Right atrium auricular region (tissue), 2 donors: Measurements from ENCODE around the gene SRRM1. TPM values are rescaled to one million over a fixed set of nuclear protein-coding genes. Genes with fewer than 3 reads are reported as not detected.
"Not testable (repeated sequence)": the region's sequence is repeated elsewhere in the genome, so short reads cannot be mapped to it uniquely, and the experiment has no call there.

Experiments
- DNase-seq: peaks from one replicate; pipeline ENCODE4 v3.0.0-alpha.2; 2019; ENCODE audit warnings: low spot score
- H3K27ac ChIP-seq, 2 donors: fragments of 200-600 bp; sonication (generic); 1 replicate in 1 of 2; 2 replicates in 1 of 2; pipeline ENCODE4 v1.5.1; 2016 to 2019
- H3K27me3 ChIP-seq, 2 donors: fragments of 200-600 bp; sonication (generic); one replicate each; pipeline versions ENCODE4 v1.5.1 to v1.6.0; 2017 to 2019
- H3K36me3 ChIP-seq: fragments of 200-600 bp; sonication (generic); one replicate; pipeline ENCODE4 v1.5.1; 2016
- H3K4me1 ChIP-seq, 2 donors: fragments of 200-600 bp; sonication (generic); one replicate each; pipeline versions ENCODE4 v1.5.1 to v1.6.0; 2017 to 2019
- H3K4me3 ChIP-seq, 2 donors: fragments of 200-600 bp; sonication (generic); 1 replicate in 1 of 2; 2 replicates in 1 of 2; pipeline ENCODE4 v1.5.1; 2017 to 2019; ENCODE audit warnings: mild to moderate bottlenecking in 1 of 2, moderate library complexity in 1 of 2
- H3K9me3 ChIP-seq, 2 donors: fragments of 200-600 bp; sonication (generic); one replicate each; pipeline ENCODE4 v1.5.1; 2019
- CTCF ChIP-seq, 2 donors: fragments of 200-600 bp; sonication (generic); IDR thresholded peaks; one replicate each; pipeline ENCODE4 v1.5.1; 2019; ENCODE audit warnings: antibody characterized with exemption in 2 of 2
- total RNA-seq, 2 donors: library from RNA; depleted of rRNA; stranded (reverse); fragments of >200 nt; gene quantifications; one replicate each; pipeline ENCODE4 v1.1.0, GENCODE V29; 2016

Gene SRRM1
- total RNA-seq, 2 donors from 2014 or later: 49.5 to 50.5 TPM

DNA sequence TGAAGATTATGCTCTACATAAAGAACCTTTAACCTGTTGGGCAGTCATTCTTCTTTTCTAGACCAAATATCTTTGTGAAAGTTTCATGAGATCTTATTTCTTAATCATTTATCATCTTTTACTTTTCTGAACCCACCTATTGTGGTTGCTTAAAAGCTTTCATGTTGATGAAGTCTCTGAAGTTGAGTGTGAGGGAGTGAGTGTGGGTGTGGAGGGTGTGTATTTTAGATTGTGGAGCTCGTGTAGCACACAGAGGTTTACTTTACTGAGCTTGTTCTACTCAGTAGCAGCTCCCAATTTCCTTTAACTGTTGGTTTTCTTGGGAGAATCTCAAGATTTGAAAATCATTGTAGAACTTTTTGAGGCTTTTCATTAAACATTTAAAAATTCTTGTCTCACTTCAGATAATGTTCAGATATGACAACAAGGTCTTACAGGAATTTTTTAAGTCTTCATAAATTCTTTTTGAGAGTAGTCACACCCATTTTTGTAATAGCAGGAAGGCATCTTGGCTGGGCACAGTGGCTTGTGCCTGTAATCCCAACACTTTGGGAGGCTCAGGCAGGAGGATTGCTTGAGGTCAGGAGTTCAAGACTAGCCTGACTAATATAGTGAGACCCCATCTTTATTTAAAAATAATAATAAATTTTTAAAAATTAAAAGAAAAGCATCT is 17.0 kb downstream of the SRRM1 start:
- Histone ChIP-seq H3K27me3 (no peaks in the 10 kb centered on the region), H3K36me3 (peaks cover 89% of the 10 kb centered on the region), H3K9me3 (no peaks in the 10 kb centered on the region), H3K27ac (no peak overlapping the region), H3K4me1 (no peaks in the 10 kb centered on the region), H3K4me3 (no peak overlapping the region)
- TF ChIP-seq CTCF (IDR thresholded peaks at IDR 0.05): no peak
- no peak for DNase-seq

- H3K27me3 ChIP-seq: no peaks in the 10 kb centered on the region
- no peak overlapping the region for H3K27ac ChIP-seq
- TF ChIP-seq CTCF (IDR thresholded peaks at IDR 0.05): no peak
- H3K36me3 ChIP-seq: peaks cover 95% of the 10 kb centered on the region
- no peaks in the 10 kb centered on the region for H3K4me1 ChIP-seq
- no peak overlapping the region for H3K4me3 ChIP-seq
- H3K9me3 ChIP-seq: no peaks in the 10 kb centered on the region
- DNase-seq: no peak
Measured at GRCh38 chr1:24664507-24665033, 21.5 kb downstream of the SRRM1 start.

DNA sequence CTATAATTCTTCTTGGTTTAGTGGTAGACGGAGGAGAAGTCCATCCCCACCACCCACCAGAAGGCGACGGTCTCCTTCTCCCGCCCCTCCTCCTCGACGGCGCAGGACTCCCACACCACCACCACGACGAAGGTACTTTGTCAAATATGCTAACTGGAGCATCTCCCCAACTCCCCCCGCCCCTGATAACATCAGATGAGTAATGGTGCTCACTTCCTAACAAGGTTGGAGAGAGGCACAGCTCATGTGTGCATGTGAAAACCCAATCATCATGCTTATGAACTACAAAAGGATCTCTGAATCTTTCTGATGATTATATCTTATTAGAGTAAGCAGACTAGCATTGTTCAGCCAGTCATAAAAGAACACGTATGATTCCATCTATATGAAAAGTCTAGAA is 23.7 kb downstream of the SRRM1 start:
- no peaks in the 10 kb centered on the region for H3K4me1 ChIP-seq
- H3K9me3 ChIP-seq: no peaks in the 10 kb centered on the region
- H3K4me3 ChIP-seq: no peak overlapping the region
- TF ChIP-seq CTCF (IDR thresholded peaks at IDR 0.05): no peak
- DNase-seq: no peak
- H3K27ac ChIP-seq: no peak overlapping the region
- H3K27me3 ChIP-seq: no peaks in the 10 kb centered on the region
- peaks cover 99% of the 10 kb centered on the region for H3K36me3 ChIP-seq

DNA sequence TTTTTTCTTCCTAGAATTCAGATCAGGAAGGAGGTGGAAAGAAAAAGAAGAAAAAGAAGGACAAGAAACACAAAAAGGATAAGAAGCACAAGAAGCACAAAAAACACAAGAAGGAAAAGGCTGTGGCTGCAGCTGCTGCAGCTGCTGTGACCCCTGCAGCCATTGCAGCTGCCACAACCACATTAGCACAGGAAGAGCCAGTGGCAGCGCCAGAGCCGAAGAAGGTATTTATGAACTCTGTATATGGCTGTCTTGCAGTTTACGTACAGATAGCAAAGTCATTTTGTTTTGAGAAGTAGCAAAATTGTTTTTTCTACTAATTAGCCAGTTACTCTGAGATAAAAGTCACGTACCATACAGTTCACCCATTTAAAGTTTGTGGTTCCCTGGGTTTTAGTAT is 28.3 kb downstream of the SRRM1 start:
- H3K27ac ChIP-seq, DNase-seq, H3K27me3 ChIP-seq, H3K4me3 ChIP-seq, H3K4me1 ChIP-seq, H3K9me3 ChIP-seq: not testable (repeated sequence)
- H3K36me3 ChIP-seq: peaks cover 85% of the 10 kb centered on the region

DNA sequence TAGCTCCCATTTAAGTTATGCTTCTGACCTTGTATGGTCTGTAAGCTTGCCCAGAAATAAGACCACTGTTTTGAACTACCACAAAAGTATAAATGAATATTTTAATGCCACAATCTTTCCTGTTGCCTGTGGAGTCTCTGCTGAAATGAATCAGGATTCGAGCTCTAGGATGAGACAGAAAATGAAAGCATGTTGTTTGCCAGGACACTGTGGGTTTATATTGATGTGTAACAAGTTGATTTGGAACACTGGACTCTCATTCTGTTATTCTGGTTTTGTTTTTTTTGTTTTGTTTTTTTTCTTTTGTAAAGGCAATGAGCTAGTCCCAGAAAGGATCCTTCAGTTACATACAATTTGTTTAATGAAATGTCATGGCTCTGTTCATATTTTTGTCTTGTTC is 29.6 kb downstream of the SRRM1 start:
- not testable (repeated sequence) for H3K27me3 ChIP-seq, DNase-seq, H3K4me3 ChIP-seq, H3K27ac ChIP-seq, H3K9me3 ChIP-seq, H3K4me1 ChIP-seq
- H3K36me3 ChIP-seq: peaks cover 72% of the 10 kb centered on the region

- TF ChIP-seq CTCF (IDR thresholded peaks at IDR 0.05): no peak
- Histone ChIP-seq H3K36me3 (peaks cover 66% of the 10 kb centered on the region), H3K27ac (no peak overlapping the region), H3K9me3 (no peaks in the 10 kb centered on the region), H3K4me1 (peaks cover 0 to 3% of the 10 kb centered on the region in 2 donors), H3K27me3 (no peaks in the 10 kb centered on the region), H3K4me3 (no peak overlapping the region)
- DNase-seq: no peak
Measured at GRCh38 chr1:24673341-24673740, 30.2 kb downstream of the SRRM1 start.

- not testable (repeated sequence) for H3K4me1 ChIP-seq
Measured at GRCh38 chr1:24678421-24678820, 35.3 kb downstream of the SRRM1 start.

More at GRCh38 chr1:24678421-24678820, 35.3 kb downstream of the SRRM1 start:
- H3K9me3 ChIP-seq, H3K27ac ChIP-seq, H3K27me3 ChIP-seq, DNase-seq, H3K4me3 ChIP-seq: not testable (repeated sequence)
- peaks cover 16% of the 10 kb centered on the region for H3K36me3 ChIP-seq
